GM12878 (cell line): Measurements from ENCODE around the gene PRPF31. TPM values are rescaled to one million over a fixed set of nuclear protein-coding genes. Genes with fewer than 3 reads are reported as not detected.
A peak's percentile ranks its signal among the peaks of the same experiment; 100 is the strongest.

Experiments
- ASH2L ChIP-seq: fragments of 300-600, 200-600 bp; sonication (generic); IDR thresholded peaks from 2 replicates; pipeline ENCODE4 v1.6.1; 2017; ENCODE audit warnings: low read depth, mild to moderate bottlenecking, borderline replicate concordance
- EP300 ChIP-seq, 2 experiments: fragments of 150-350 bp in 1 of 2; IDR thresholded peaks; 2 replicates each; pipeline ENCODE4 v1.6.1; 2011 to 2012; ENCODE audit warnings: low read depth in 2 of 2, low read length in 2 of 2, borderline replicate concordance in 1 of 2, improper control_type of control experiment in 1 of 2, inconsistent platforms in 1 of 2; ENCODE audit not compliant: control insufficient read depth in 1 of 2
- ESRRA ChIP-seq: IDR thresholded peaks from 2 replicates; pipeline ENCODE4 v1.6.1; 2012; ENCODE audit warnings: mild to moderate bottlenecking, low read length, improper control_type of control experiment
- FOS ChIP-seq: IDR thresholded peaks from 3 replicates; pipeline ENCODE4 v1.6.1; 2011; ENCODE audit warnings: borderline replicate concordance; ENCODE audit not compliant: insufficient read length; ENCODE audit errors: extremely low read depth
- MTA3 ChIP-seq: IDR thresholded peaks from 2 replicates; pipeline ENCODE4 v1.6.1; 2012; ENCODE audit warnings: low read length, inconsistent platforms, borderline replicate concordance
- NBN ChIP-seq: fragments of 450-650 bp; IDR thresholded peaks from 2 replicates; pipeline ENCODE4 v1.6.1; 2016
- PAX8 ChIP-seq: fragments of 450-650 bp; IDR thresholded peaks from 2 replicates; pipeline ENCODE4 v1.6.1; 2017; ENCODE audit warnings: mild to moderate bottlenecking, moderate library complexity
- RBBP5 ChIP-seq: fragments of 200-600 bp; sonication (generic); conservative IDR thresholded peaks from 2 replicates; pipeline ENCODE4 v1.6.1; 2016
- RCOR1 ChIP-seq: conservative IDR thresholded peaks from 2 replicates; pipeline ENCODE4 v1.6.1; 2012; ENCODE audit warnings: low read depth, low read length, improper control_type of control experiment
- RUNX3 ChIP-seq: IDR thresholded peaks from 2 replicates; pipeline ENCODE4 v1.6.1; 2012; ENCODE audit warnings: low read length, inconsistent platforms
- SREBF2 ChIP-seq: IDR thresholded peaks from 2 replicates; pipeline ENCODE4 v1.6.1; 2012; ENCODE audit warnings: mild to moderate bottlenecking, low read length
- STAT3 ChIP-seq: IDR thresholded peaks from 2 replicates; pipeline ENCODE4 v1.6.1; 2011; ENCODE audit warnings: low read depth, low read length, improper control_type of control experiment
- YBX1 ChIP-seq: fragments of 450-650 bp; IDR thresholded peaks from 2 replicates; pipeline ENCODE4 v1.6.1; 2016; ENCODE audit warnings: antibody characterized with exemption
- ZNF217 ChIP-seq: fragments of 450-650 bp; IDR thresholded peaks from 2 replicates; pipeline ENCODE4 v1.6.1; 2017; ENCODE audit warnings: antibody characterized with exemption, mild to moderate bottlenecking
- ZNF24 ChIP-seq: fragments of 450-650 bp; IDR thresholded peaks from 2 replicates; pipeline ENCODE4 v1.6.1; 2017; ENCODE audit warnings: antibody characterized with exemption, mild to moderate bottlenecking
- ZNF622 ChIP-seq: fragments of 450-650 bp; IDR thresholded peaks from 2 replicates; pipeline ENCODE4 v1.6.1; 2017; ENCODE audit warnings: mild to moderate bottlenecking, inconsistent platforms
- polyA plus RNA-seq, 11 experiments: library from polyadenylated mRNA; depleted of rRNA in 4 of 11; unstranded in 6 of 11; stranded (reverse) in 5 of 11; fragments of >200 nt; fragmentation: Nextera tagmentation in 4 of 11; fragmentation: Illumina TruSeq in 1 of 11; extraction: Ambion mirVana in 4 of 11; extraction: Trizol in 1 of 11; gene quantifications; 1 replicate in 1 of 11; 2 replicates in 10 of 11; pipeline versions ENCODE4 v1.2.1 to v1.2.3, GENCODE V29; 2011 to 2016; ENCODE audit warnings: inconsistent platforms in 2 of 11, missing spikeins in 2 of 11, low read depth in 1 of 11
- total RNA-seq, 4 experiments: library from RNA; depleted of rRNA in 3 of 4; stranded (reverse); fragments of >200 nt in 3 of 4; fragmentation: Illumina TruSeq in 1 of 4; extraction: Trizol in 1 of 4; gene quantifications; 2 replicates each; pipeline versions ENCODE4 v1.2.1 to v1.2.3, GENCODE V29; 2013 to 2021
- TF ChIP-seq, protein P1 (sequence below): IDR thresholded peaks from 2 replicates; pipeline ENCODE4 v1.6.1; 2011; ENCODE audit warnings: mild to moderate bottlenecking, low read depth, low read length, moderate library complexity; ENCODE audit not compliant: insufficient replicate concordance
- TF ChIP-seq, protein P2 (sequence below): IDR thresholded peaks from 2 replicates; pipeline ENCODE4 v1.6.1; 2011; ENCODE audit warnings: low read depth, mild to moderate bottlenecking, low read length, moderate library complexity, borderline replicate concordance; ENCODE audit errors: extremely low read depth
- TF ChIP-seq, protein P3 (sequence below): fragments of 450-650 bp; IDR thresholded peaks from 2 replicates; pipeline ENCODE4 v1.6.1; 2017; ENCODE audit warnings: borderline replicate concordance
- TF ChIP-seq, protein P4 (sequence below): IDR thresholded peaks from 2 replicates; pipeline ENCODE4 v1.6.1; 2011; ENCODE audit warnings: borderline replicate concordance, low read depth, mild to moderate bottlenecking, moderate library complexity, low read length; ENCODE audit not compliant: insufficient read depth, poor library complexity, severe bottlenecking
- TF ChIP-seq, protein P5 (sequence below): fragments of 450-650 bp; IDR thresholded peaks from 2 replicates; pipeline ENCODE4 v1.6.1; 2016; ENCODE audit warnings: mild to moderate bottlenecking
- TF ChIP-seq, protein P6 (sequence below): fragments of 450-650 bp; IDR thresholded peaks from 2 replicates; pipeline ENCODE4 v1.6.1; 2018; ENCODE audit warnings: borderline replicate concordance, mild to moderate bottlenecking; ENCODE audit not compliant: partially characterized antibody

PRPF31 gene
- total and polyA plus RNA-seq, 10 of the 15 experiments (the other 5 are each of a cell fraction or from before 2014, with no cell fraction given), result 2.7 to 170 (median 69.7) TPM

DNA sequence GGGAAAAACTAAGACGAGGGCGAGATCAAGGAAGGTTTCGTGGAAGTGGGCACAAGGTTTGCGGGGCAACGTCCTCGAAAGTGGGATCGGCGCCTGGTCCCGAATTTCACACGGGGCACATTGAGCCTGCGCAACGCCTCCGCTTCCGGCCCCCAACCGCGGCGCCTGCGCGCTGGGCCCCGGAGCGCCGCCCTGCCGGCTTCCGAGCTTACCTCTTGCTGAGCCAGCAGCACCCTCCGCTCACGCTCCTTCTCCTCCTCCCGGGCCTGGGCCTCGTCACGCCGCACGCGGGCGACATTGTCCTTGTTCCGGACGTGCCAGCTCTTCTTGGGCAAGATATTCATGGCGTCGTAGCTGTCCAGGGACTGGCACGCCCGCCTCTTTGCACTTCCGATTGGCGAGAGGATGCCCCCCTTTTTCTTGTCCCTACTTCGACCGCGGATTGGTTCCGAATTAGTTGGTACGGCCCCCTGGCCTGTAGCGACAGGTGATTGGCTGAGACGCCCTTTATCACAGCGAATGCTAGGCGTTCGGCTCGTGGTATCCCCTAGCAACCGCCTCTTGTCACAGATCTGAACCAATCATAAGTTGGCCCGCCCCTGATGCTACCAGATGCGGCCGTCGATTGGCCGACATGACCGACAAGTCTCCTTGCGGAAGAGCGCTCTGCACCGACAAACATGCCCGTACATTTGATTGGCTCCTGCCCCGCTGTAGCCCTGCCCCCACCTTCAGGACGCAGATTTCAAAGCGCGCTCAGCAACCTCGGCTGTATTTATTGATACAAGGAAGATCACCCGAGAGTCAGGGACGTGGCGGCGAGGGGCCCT, 44.0 kb downstream of the PRPF31 start, which contains the start of gene LENG1 (continued):
- TF ChIP-seq, protein P1, sequence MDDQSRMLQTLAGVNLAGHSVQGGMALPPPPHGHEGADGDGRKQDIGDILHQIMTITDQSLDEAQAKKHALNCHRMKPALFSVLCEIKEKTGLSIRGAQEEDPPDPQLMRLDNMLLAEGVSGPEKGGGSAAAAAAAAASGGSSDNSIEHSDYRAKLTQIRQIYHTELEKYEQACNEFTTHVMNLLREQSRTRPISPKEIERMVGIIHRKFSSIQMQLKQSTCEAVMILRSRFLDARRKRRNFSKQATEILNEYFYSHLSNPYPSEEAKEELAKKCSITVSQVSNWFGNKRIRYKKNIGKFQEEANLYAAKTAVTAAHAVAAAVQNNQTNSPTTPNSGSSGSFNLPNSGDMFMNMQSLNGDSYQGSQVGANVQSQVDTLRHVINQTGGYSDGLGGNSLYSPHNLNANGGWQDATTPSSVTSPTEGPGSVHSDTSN, result peak; percentile 92
- TF ChIP-seq RBBP5 (no peak), NBN (peak; percentile 56), RCOR1 (no peak), STAT3 (no peak), MTA3 (no peak), ASH2L (no peak), FOS (peak; percentile 89), ESRRA (0 out of 2 replicates have a peak, but pooled peaks have one; percentile 63), SREBF2 (0 out of 2 replicates have a peak, but pooled peaks have one; percentile 53), ZNF622 (no peak), PAX8 (no peak), ZNF217 (no peak), EP300 (IDR thresholded peaks at IDR 0.05; ENCODE audit: borderline replicate concordance in 1 of 2, control insufficient read depth in 1 of 2, low read depth in 2 of 2, low read length in 2 of 2) (no peak), RUNX3 (peak; percentile 59), ZNF24 (no peak), YBX1 (no peak)
- TF ChIP-seq, protein P2, sequence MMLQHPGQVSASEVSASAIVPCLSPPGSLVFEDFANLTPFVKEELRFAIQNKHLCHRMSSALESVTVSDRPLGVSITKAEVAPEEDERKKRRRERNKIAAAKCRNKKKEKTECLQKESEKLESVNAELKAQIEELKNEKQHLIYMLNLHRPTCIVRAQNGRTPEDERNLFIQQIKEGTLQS, result no peak; the same call in 1 of the 2 replicates
- TF ChIP-seq, protein P3, sequence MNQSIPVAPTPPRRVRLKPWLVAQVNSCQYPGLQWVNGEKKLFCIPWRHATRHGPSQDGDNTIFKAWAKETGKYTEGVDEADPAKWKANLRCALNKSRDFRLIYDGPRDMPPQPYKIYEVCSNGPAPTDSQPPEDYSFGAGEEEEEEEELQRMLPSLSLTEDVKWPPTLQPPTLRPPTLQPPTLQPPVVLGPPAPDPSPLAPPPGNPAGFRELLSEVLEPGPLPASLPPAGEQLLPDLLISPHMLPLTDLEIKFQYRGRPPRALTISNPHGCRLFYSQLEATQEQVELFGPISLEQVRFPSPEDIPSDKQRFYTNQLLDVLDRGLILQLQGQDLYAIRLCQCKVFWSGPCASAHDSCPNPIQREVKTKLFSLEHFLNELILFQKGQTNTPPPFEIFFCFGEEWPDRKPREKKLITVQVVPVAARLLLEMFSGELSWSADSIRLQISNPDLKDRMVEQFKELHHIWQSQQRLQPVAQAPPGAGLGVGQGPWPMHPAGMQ, result no peak
- TF ChIP-seq, protein P4, sequence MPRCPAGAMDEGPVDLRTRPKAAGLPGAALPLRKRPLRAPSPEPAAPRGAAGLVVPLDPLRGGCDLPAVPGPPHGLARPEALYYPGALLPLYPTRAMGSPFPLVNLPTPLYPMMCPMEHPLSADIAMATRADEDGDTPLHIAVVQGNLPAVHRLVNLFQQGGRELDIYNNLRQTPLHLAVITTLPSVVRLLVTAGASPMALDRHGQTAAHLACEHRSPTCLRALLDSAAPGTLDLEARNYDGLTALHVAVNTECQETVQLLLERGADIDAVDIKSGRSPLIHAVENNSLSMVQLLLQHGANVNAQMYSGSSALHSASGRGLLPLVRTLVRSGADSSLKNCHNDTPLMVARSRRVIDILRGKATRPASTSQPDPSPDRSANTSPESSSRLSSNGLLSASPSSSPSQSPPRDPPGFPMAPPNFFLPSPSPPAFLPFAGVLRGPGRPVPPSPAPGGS, result no peak
- TF ChIP-seq, protein P5, sequence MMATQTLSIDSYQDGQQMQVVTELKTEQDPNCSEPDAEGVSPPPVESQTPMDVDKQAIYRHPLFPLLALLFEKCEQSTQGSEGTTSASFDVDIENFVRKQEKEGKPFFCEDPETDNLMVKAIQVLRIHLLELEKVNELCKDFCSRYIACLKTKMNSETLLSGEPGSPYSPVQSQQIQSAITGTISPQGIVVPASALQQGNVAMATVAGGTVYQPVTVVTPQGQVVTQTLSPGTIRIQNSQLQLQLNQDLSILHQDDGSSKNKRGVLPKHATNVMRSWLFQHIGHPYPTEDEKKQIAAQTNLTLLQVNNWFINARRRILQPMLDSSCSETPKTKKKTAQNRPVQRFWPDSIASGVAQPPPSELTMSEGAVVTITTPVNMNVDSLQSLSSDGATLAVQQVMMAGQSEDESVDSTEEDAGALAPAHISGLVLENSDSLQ, result peak; percentile 98
- TF ChIP-seq, protein P6, sequence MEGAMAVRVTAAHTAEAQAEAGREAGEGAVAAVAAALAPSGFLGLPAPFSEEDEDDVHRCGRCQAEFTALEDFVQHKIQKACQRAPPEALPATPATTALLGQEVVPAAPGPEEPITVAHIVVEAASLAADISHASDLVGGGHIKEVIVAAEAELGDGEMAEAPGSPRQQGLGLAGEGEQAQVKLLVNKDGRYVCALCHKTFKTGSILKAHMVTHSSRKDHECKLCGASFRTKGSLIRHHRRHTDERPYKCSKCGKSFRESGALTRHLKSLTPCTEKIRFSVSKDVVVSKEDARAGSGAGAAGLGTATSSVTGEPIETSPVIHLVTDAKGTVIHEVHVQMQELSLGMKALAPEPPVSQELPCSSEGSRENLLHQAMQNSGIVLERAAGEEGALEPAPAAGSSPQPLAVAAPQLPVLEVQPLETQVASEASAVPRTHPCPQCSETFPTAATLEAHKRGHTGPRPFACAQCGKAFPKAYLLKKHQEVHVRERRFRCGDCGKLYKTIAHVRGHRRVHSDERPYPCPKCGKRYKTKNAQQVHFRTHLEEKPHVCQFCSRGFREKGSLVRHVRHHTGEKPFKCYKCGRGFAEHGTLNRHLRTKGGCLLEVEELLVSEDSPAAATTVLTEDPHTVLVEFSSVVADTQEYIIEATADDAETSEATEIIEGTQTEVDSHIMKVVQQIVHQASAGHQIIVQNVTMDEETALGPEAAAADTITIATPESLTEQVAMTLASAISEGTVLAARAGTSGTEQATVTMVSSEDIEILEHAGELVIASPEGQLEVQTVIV, result peak; percentile 91
